IMR-90 (cell line): Measurements from ENCODE around the gene INTS11. TPM values are rescaled to one million over a fixed set of nuclear protein-coding genes. Genes with fewer than 3 reads are reported as not detected.

ENCODE experiments used
- ATAC-seq: fragments of 200-7000 bp; cut with Tn5 transposase; 2 replicates; pipeline ENCODE4 v1.9.1; 2020; ENCODE audit warnings: low read depth, mild to moderate bottlenecking, moderate library complexity
- BruUV-seq: library from RNA; stranded (reverse); fragments of 400-500 nt; replicated peaks from 2 replicates; lab custom pipeline; 2021; lab: Mats Ljungman, UMichigan
- CTCF ChIA-PET: fragments of 300-600 bp; formaldehyde crosslinking; extraction: SDS; loops from one replicate; lab custom pipeline; 2021; ENCODE audit warnings: antibody characterized with exemption; lab: Yijun Ruan, JAX
- POLR2A ChIA-PET: fragments of 300-600 bp; sonication (Branson Sonifier 250); formaldehyde crosslinking; loops from one replicate; lab custom pipeline; 2022; ENCODE audit warnings: antibody characterized with exemption; ENCODE audit not compliant: unreplicated experiment; lab: Charles Lee
- DNase-seq: peaks from one replicate; pipeline ENCODE4 v3.0.0; 2013
- H2AFZ ChIP-seq: replicated peaks from 2 replicates; pipeline ENCODE3; 2013; ENCODE audit warnings: low read length, mild to moderate bottlenecking; ENCODE audit not compliant: poor library complexity
- H2AK5ac ChIP-seq: 2 replicates; pipeline ENCODE4 v1.6.1; 2013; ENCODE audit warnings: low read depth, low read length, inconsistent platforms
- H2AK9ac ChIP-seq: replicated peaks from 2 replicates; pipeline ENCODE3; 2013; ENCODE audit warnings: mild to moderate bottlenecking, low read depth, low read length, moderate library complexity; ENCODE audit not compliant: poor library complexity
- H2BK120ac ChIP-seq: 2 replicates; pipeline ENCODE4 v1.6.1; 2013; ENCODE audit warnings: low read depth, low read length, inconsistent platforms
- H2BK15ac ChIP-seq: 3 replicates; pipeline ENCODE4 v1.6.1; 2013; ENCODE audit warnings: low read depth, low read length, inconsistent platforms
- H2BK20ac ChIP-seq: 2 replicates; pipeline ENCODE4 v1.6.1; 2013; ENCODE audit warnings: low read depth, mild to moderate bottlenecking, inconsistent platforms, low read length, moderate library complexity
- H2BK5ac ChIP-seq: 2 replicates; pipeline ENCODE4 v1.6.1; 2013; ENCODE audit warnings: mild to moderate bottlenecking, low read depth, low read length, inconsistent platforms; ENCODE audit not compliant: poor library complexity, severe bottlenecking
- H3K14ac ChIP-seq: replicated peaks from 2 replicates; pipeline ENCODE4 v1.6.1; 2013; ENCODE audit warnings: low read depth, low read length, inconsistent platforms
- H3K18ac ChIP-seq: 2 replicates; pipeline ENCODE4 v1.6.1; 2013; ENCODE audit warnings: low read depth, low read length, control low read depth
- H3K23ac ChIP-seq: 2 replicates; pipeline ENCODE4 v1.6.1; 2013; ENCODE audit warnings: low read depth, low read length, inconsistent platforms
- H3K27ac ChIP-seq: 2 replicates; pipeline ENCODE4 v1.5.1; 2013; ENCODE audit warnings: mild to moderate bottlenecking, control low read depth, low read length; ENCODE audit not compliant: insufficient read depth
- H3K27me3 ChIP-seq: 2 replicates; pipeline ENCODE4 v1.6.1; 2013; ENCODE audit warnings: low read length; ENCODE audit not compliant: control insufficient read depth, insufficient read depth
- H3K36me3 ChIP-seq: 2 replicates; pipeline ENCODE4 v1.6.1; 2013; ENCODE audit warnings: low read length, mixed read lengths; ENCODE audit not compliant: control insufficient read depth, insufficient read depth
- H3K4ac ChIP-seq: 2 replicates; pipeline ENCODE4 v1.6.1; 2013; ENCODE audit warnings: low read depth, low read length, inconsistent platforms
- H3K4me1 ChIP-seq: 2 replicates; pipeline ENCODE4 v1.6.1; 2013; ENCODE audit warnings: low read length, mixed read lengths; ENCODE audit not compliant: control insufficient read depth, insufficient read depth
- H3K4me2 ChIP-seq: 2 replicates; pipeline ENCODE4 v1.6.1; 2013; ENCODE audit warnings: low read depth, mild to moderate bottlenecking, control low read depth, low read length, moderate library complexity
- H3K4me3 ChIP-seq: 2 replicates; pipeline ENCODE4 v1.5.1; 2013; ENCODE audit warnings: low read depth, mild to moderate bottlenecking, control low read depth, low read length, moderate library complexity; ENCODE audit not compliant: insufficient read depth
- H3K56ac ChIP-seq: 2 replicates; pipeline ENCODE4 v1.6.1; 2013; ENCODE audit warnings: low read length, inconsistent platforms; ENCODE audit not compliant: insufficient read depth; ENCODE audit errors: extremely low read depth
- H3K79me1 ChIP-seq, 2 experiments: 2 replicates each; pipeline ENCODE4 v1.6.1; 2013; ENCODE audit warnings: low read length in 2 of 2, inconsistent platforms in 1 of 2, low read depth in 1 of 2
- H3K9ac ChIP-seq: 2 replicates; pipeline ENCODE4 v1.6.1; 2013; ENCODE audit warnings: low read depth, low read length, control low read depth
- H3K9me1 ChIP-seq: 2 replicates; pipeline ENCODE4 v1.6.1; 2013; ENCODE audit warnings: low read length, inconsistent platforms; ENCODE audit not compliant: insufficient read depth
- H3K9me3 ChIP-seq: 2 replicates; pipeline ENCODE4 v1.6.1; 2013; ENCODE audit warnings: low read length; ENCODE audit not compliant: control insufficient read depth, insufficient read depth
- H4K20me1 ChIP-seq: 2 replicates; pipeline ENCODE4 v1.6.1; 2013; ENCODE audit warnings: low read length, inconsistent platforms; ENCODE audit not compliant: insufficient read depth
- H4K5ac ChIP-seq: 2 replicates; pipeline ENCODE4 v1.6.1; 2013; ENCODE audit warnings: mild to moderate bottlenecking, low read depth, low read length, control low read depth
- H4K8ac ChIP-seq, 2 experiments: 2 replicates each; pipeline ENCODE4 v1.6.1; 2013; ENCODE audit warnings: low read depth in 2 of 2, low read length in 2 of 2, control low read depth in 1 of 2, inconsistent platforms in 1 of 2
- H4K91ac ChIP-seq: 2 replicates; pipeline ENCODE4 v1.6.1; 2013; ENCODE audit warnings: low read depth, low read length, inconsistent platforms; ENCODE audit not compliant: insufficient read depth
- CHD1 ChIP-seq: IDR thresholded peaks from 2 replicates; pipeline ENCODE4 v1.6.1; 2012; ENCODE audit warnings: low read depth, low read length, improper control_type of control experiment
- FOS ChIP-seq: fragments of 150-350 bp; IDR thresholded peaks from 2 replicates; pipeline ENCODE4 v1.6.1; 2016; ENCODE audit warnings: low read depth, low read length
- MAZ ChIP-seq: IDR thresholded peaks from 2 replicates; pipeline ENCODE4 v1.6.1; 2012; ENCODE audit warnings: low read depth, mild to moderate bottlenecking, low read length, improper control_type of control experiment, moderate library complexity, borderline replicate concordance
- MXI1 ChIP-seq: IDR thresholded peaks from 2 replicates; pipeline ENCODE4 v1.6.1; 2012; ENCODE audit warnings: low read depth, mild to moderate bottlenecking, low read length, moderate library complexity, borderline replicate concordance
- NFE2L2 ChIP-seq: fragments of 150-350 bp; IDR thresholded peaks from 2 replicates; pipeline ENCODE4 v1.6.1; 2016; ENCODE audit warnings: low read depth, mild to moderate bottlenecking, low read length
- POLR2A ChIP-seq: IDR thresholded peaks from 2 replicates; pipeline ENCODE4 v1.6.1; 2012; ENCODE audit warnings: mild to moderate bottlenecking, low read depth, low read length
- RAD21 ChIP-seq: IDR thresholded peaks from 2 replicates; pipeline ENCODE4 v1.6.1; 2012; ENCODE audit warnings: low read length, improper control_type of control experiment
- RFX5 ChIP-seq: IDR thresholded peaks from 2 replicates; pipeline ENCODE4 v1.8.0; 2012; ENCODE audit warnings: low read depth, mild to moderate bottlenecking, low read length, moderate library complexity
- SMC3 ChIP-seq: fragments of 150-350 bp; IDR thresholded peaks from 2 replicates; pipeline ENCODE4 v1.6.1; 2016; ENCODE audit warnings: low read depth, mild to moderate bottlenecking, antibody characterized with exemption, low read length, moderate library complexity
- WGBS, 2 experiments: methylation state at CpG; one replicate each; pipeline versions ENCODE4 v1.1.5 to v1.1.7; 2013; ENCODE audit warnings: missing lambda C conversion rate in 2 of 2; ENCODE audit not compliant: insufficient read length in 1 of 2; ENCODE audit errors: extremely low coverage in 2 of 2; 5-methylcytosine and 5-hydroxymethylcytosine counted together
- dilution Hi-C: fragments of 300-500 bp; cut with HindIII; formaldehyde crosslinking; loops from one replicate; pipeline ENCODE4 v1.14.3; 2018; ENCODE audit warnings: low sequenced_read_pairs; ENCODE audit not compliant: unreplicated experiment
- in situ Hi-C: fragments of 300-500 bp; cut with MboI; formaldehyde crosslinking; loops from 3 replicates; pipeline ENCODE4 v1.14.3; 2019; ENCODE audit warnings: low sequenced_read_pairs, inconsistent platforms, mixed read lengths
- intact Hi-C: fragments of 100-400 bp; cut with micrococcal nuclease; formaldehyde crosslinking; loops from 2 replicates; pipeline ENCODE4 v1.10.0; 2022
- polyA plus RNA-seq, 3 experiments: library from polyadenylated mRNA; depleted of rRNA; stranded (reverse); fragments of >200 nt; gene quantifications; 2 replicates each; pipeline ENCODE4 v1.2.3, GENCODE V29; 2012; ENCODE audit warnings: low replicate concordance in 1 of 3
- total RNA-seq: library from RNA; depleted of rRNA; stranded (reverse); fragments of >200 nt; gene quantifications from 2 replicates; pipeline ENCODE4 v1.2.3, GENCODE V29; 2012
- TF ChIP-seq, protein P1 (sequence below): conservative IDR thresholded peaks from 2 replicates; pipeline ENCODE4 v1.5.1; 2012; ENCODE audit warnings: mild to moderate bottlenecking, low read depth, low read length, improper control_type of control experiment
- TF ChIP-seq, protein P2 (sequence below): fragments of 150-350 bp; IDR thresholded peaks from 2 replicates; pipeline ENCODE4 v1.6.1; 2016; ENCODE audit warnings: low read depth, mild to moderate bottlenecking, low read length, moderate library complexity, borderline replicate concordance

INTS11 gene
- total and polyA plus RNA-seq, 2 of the 4 experiments (the other 2 are of a cell fraction), result 56.1 to 123 TPM

DNA sequence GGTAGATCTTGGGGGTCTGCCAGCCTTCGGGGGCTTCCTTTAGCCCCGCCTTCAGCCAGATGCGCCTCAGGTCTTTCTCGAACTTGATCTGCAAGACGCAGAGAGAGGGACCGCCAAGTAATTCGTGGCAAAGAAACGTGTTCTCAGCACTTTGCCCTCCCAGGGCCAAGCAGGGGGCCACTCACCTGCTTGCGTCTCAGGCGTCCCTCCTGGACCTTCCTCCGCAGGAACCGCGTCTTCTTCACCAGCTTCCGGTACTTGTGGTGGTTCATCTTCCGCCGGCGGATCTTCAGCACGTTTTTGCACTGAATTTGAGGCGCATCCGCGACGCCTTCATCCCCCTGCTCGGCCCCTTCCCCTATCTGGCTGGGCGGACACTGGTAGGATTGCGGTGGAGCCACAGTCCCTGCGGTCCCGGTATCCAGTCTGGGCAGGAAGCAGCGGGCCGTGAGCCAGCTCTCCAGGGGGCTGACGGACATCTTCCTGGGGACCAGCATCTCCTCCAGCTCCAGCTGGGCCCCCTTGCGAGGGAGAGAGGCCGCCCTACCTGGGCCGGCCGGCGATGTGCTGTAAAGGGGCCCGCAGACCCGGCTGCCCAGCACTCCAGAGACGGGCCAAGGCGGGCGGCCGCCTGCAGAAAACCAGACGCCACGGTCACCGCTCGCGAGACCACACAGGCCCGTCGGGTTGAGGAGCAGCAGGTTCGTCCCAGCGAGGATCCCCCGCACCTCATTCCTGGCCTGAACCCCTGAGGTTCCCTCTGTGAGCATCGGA is 49.5 kb upstream of the INTS11 start:
- H3K14ac ChIP-seq, result peak overlapping the region; percentile 71; the same call in 1 of the 2 replicates
- H3K56ac ChIP-seq, result 0 out of 2 replicates have a peak overlapping the region, but pooled peaks have one; percentile 16
- BruUV-seq, result TSS peak; percentile 91
- H3K4me3 ChIP-seq, result peak overlapping the region; percentile 59
- dilution Hi-C loops, result no loop called here
- ATAC-seq (no peak), DNase-seq (no peak)
- no peak overlapping the region for H2BK15ac ChIP-seq
- peak overlapping the region; percentile 94 for H2AK9ac ChIP-seq
- H2BK5ac ChIP-seq, result no peak overlapping the region
- no peak overlapping the region for H2BK20ac ChIP-seq
- H4K5ac ChIP-seq, result no peak overlapping the region
- H3K9ac ChIP-seq, result peak overlapping the region; percentile 47
- 0 out of 2 replicates have a peak overlapping the region, but pooled peaks have one; percentile 8 for H2BK120ac ChIP-seq
- 81% methylated on average over 23 of the region's 52 CpGs; no CpG with 5 or more reads in 1 of the 2 experiments for WGBS, 2 experiments
- CTCF ChIA-PET, result no interaction called here
- intact Hi-C loops, result loop anchor here (2.0 kb wide), 1 partner anchor 15 kb away; the partner anchor contains the start of gene MXRA8
- H3K4ac ChIP-seq, result peak overlapping the region; percentile 43; the same call in 1 of the 2 replicates
- 0 out of 2 replicates have a peak, but pooled peaks cover 5% of the 10 kb centered on the region for H3K9me1 ChIP-seq
- H4K8ac ChIP-seq, result peak overlapping the region; percentile 35 to 64; a peak in 1 of 4 replicates
- in situ Hi-C loops, result no loop called here
- 0 out of 2 replicates have a peak overlapping the region, but pooled peaks have one; percentile 59 for H3K23ac ChIP-seq
- POLR2A ChIA-PET, result no interaction called here
- TF ChIP-seq SMC3 (no peak), RFX5 (no peak), POLR2A (no peak), MAZ (no peak), NFE2L2 (no peak), RAD21 (no peak), MXI1 (no peak), CHD1 (no peak), FOS (no peak)
- TF ChIP-seq, protein P1, sequence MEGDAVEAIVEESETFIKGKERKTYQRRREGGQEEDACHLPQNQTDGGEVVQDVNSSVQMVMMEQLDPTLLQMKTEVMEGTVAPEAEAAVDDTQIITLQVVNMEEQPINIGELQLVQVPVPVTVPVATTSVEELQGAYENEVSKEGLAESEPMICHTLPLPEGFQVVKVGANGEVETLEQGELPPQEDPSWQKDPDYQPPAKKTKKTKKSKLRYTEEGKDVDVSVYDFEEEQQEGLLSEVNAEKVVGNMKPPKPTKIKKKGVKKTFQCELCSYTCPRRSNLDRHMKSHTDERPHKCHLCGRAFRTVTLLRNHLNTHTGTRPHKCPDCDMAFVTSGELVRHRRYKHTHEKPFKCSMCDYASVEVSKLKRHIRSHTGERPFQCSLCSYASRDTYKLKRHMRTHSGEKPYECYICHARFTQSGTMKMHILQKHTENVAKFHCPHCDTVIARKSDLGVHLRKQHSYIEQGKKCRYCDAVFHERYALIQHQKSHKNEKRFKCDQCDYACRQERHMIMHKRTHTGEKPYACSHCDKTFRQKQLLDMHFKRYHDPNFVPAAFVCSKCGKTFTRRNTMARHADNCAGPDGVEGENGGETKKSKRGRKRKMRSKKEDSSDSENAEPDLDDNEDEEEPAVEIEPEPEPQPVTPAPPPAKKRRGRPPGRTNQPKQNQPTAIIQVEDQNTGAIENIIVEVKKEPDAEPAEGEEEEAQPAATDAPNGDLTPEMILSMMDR, result no peak
- TF ChIP-seq, protein P2, sequence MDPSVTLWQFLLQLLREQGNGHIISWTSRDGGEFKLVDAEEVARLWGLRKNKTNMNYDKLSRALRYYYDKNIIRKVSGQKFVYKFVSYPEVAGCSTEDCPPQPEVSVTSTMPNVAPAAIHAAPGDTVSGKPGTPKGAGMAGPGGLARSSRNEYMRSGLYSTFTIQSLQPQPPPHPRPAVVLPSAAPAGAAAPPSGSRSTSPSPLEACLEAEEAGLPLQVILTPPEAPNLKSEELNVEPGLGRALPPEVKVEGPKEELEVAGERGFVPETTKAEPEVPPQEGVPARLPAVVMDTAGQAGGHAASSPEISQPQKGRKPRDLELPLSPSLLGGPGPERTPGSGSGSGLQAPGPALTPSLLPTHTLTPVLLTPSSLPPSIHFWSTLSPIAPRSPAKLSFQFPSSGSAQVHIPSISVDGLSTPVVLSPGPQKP, result no peak
- no peak overlapping the region for H4K91ac ChIP-seq
- H3K36me3 ChIP-seq, result peaks cover 8% of the 10 kb centered on the region
- peaks cover 3 to 50% of the 10 kb centered on the region in 2 experiments; a peak in 3 of 4 replicates for H3K79me1 ChIP-seq
- H3K27me3 ChIP-seq, result no peaks in the 10 kb centered on the region
- peak overlapping the region; percentile 43 for H3K27ac ChIP-seq
- peak overlapping the region; percentile 72 for H2AK5ac ChIP-seq
- peak overlapping the region; percentile 96 for H3K4me2 ChIP-seq
- H3K18ac ChIP-seq, result no peak overlapping the region
- peak overlapping the region; percentile 93 for H2AFZ ChIP-seq
- peaks cover 12% of the 10 kb centered on the region for H3K4me1 ChIP-seq
- H3K9me3 ChIP-seq, result no peaks in the 10 kb centered on the region
- peaks cover 11% of the 10 kb centered on the region; the same call in 1 of the 2 replicates for H4K20me1 ChIP-seq
